SK-N-MC (cell line): Measurements from ENCODE around the gene KCNH4.

ENCODE experiments used
- EZH2 ChIP-seq: fragments of 200-600 bp; sonication (generic); IDR thresholded peaks from one replicate; pipeline ENCODE4 v1.6.1; 2017; ENCODE audit warnings: antibody characterized with exemption
- POLR2AphosphoS5 ChIP-seq: IDR thresholded peaks from 2 replicates; pipeline ENCODE4 v1.6.1; 2012; ENCODE audit warnings: mild to moderate bottlenecking, low read depth, low read length, borderline replicate concordance

GRCh38 chr17:42221886-42222745, 41.2 kb upstream of the KCNH4 start:
- no peak for TF ChIP-seq POLR2AphosphoS5
- no peak for TF ChIP-seq EZH2
